Activated naive CD8-positive, alpha-beta T cell treated with anti-CD3 and anti-CD28 coated beads, Interleukin-2, amount 50 U/mL, for 24 hours (primary cell): ENCODE measurements around the gene CACUL1.
"Not testable (repeated sequence)": the region's sequence is repeated elsewhere in the genome, so short reads cannot be mapped to it uniquely, and the experiment has no call there.

Source experiments
- ATAC-seq: fragments of 150-1000 bp; cut with Tn5 transposase; one replicate; pipeline ENCODE4 v1.10.0; 2021
- DNase-seq: peaks from one replicate; pipeline ENCODE4 v3.0.0; 2021
- H3K27ac Mint-ChIP-seq: one replicate; pipeline ENCODE4 v1.8.0; 2021; ENCODE audit warnings: mild to moderate bottlenecking, mixed read lengths
- H3K27me3 Mint-ChIP-seq: one replicate; pipeline ENCODE4 v1.8.0; 2021; ENCODE audit warnings: mixed read lengths
- H3K36me3 Mint-ChIP-seq: one replicate; pipeline ENCODE4 v1.8.0; 2021; ENCODE audit warnings: low read depth, mixed read lengths
- H3K4me1 Mint-ChIP-seq: one replicate; pipeline ENCODE4 v1.8.0; 2021; ENCODE audit warnings: mixed read lengths
- H3K4me3 Mint-ChIP-seq: one replicate; pipeline ENCODE4 v1.8.0; 2021; ENCODE audit warnings: mild to moderate bottlenecking, moderate library complexity, mixed read lengths
- H3K9me3 Mint-ChIP-seq: one replicate; pipeline ENCODE4 v1.8.0; 2021; ENCODE audit warnings: mixed read lengths

The CACUL1 gene

GRCh38 chr10:118669835-118670234 is 84.9 kb downstream of the CACUL1 start:
- DNase-seq (no peak), ATAC-seq (no peak)
- Mint-ChIP-seq H3K27ac (no peak overlapping the region), H3K4me3 (no peak overlapping the region), H3K27me3 (no peaks in the 10 kb centered on the region), H3K9me3 (no peaks in the 10 kb centered on the region), H3K4me1 (peaks cover 16% of the 10 kb centered on the region), H3K36me3 (peaks cover 4% of the 10 kb centered on the region)

- Mint-ChIP-seq H3K9me3 (no peaks in the 10 kb centered on the region), H3K36me3 (peaks cover 4% of the 10 kb centered on the region), H3K4me1 (peaks cover 20% of the 10 kb centered on the region), H3K4me3 (no peak overlapping the region), H3K27me3 (no peaks in the 10 kb centered on the region), H3K27ac (no peak overlapping the region)
- ATAC-seq (no peak), DNase-seq (no peak)
These were observed 85.6 kb downstream of the CACUL1 start for GRCh38 chr10:118669020-118669791.

GRCh38 chr10:118668228-118668952 is 86.4 kb downstream of the CACUL1 start:
- DNase-seq, result no peak
- no peaks in the 10 kb centered on the region for H3K36me3 Mint-ChIP-seq
- no peak overlapping the region for H3K27ac Mint-ChIP-seq
- no peak for ATAC-seq
- peaks cover 26% of the 10 kb centered on the region for H3K4me1 Mint-ChIP-seq
- H3K27me3 Mint-ChIP-seq, result no peaks in the 10 kb centered on the region
- H3K4me3 Mint-ChIP-seq, result no peak overlapping the region
- H3K9me3 Mint-ChIP-seq, result no peaks in the 10 kb centered on the region

GRCh38 chr10:118667732-118668131 is 87.0 kb downstream of the CACUL1 start:
- H3K27me3 Mint-ChIP-seq, result no peaks in the 10 kb centered on the region
- H3K27ac Mint-ChIP-seq, result no peak overlapping the region
- peaks cover 32% of the 10 kb centered on the region for H3K4me1 Mint-ChIP-seq
- H3K36me3 Mint-ChIP-seq, result no peaks in the 10 kb centered on the region
- H3K4me3 Mint-ChIP-seq, result no peak overlapping the region
- ATAC-seq, result no peak
- H3K9me3 Mint-ChIP-seq, result no peaks in the 10 kb centered on the region
- no peak for DNase-seq

- H3K27ac Mint-ChIP-seq, result no peak overlapping the region
- peaks cover 41% of the 10 kb centered on the region for H3K4me1 Mint-ChIP-seq
- H3K9me3 Mint-ChIP-seq, result peaks cover 9% of the 10 kb centered on the region
These were observed 88.4 kb downstream of the CACUL1 start for GRCh38 chr10:118666350-118666749.

GRCh38 chr10:118664321-118664720 is 90.4 kb downstream of the CACUL1 start:
- Mint-ChIP-seq H3K27me3 (no peaks in the 10 kb centered on the region), H3K27ac (no peak overlapping the region), H3K9me3 (peaks cover 12% of the 10 kb centered on the region), H3K4me3 (no peak overlapping the region), H3K36me3 (peaks cover 4% of the 10 kb centered on the region), H3K4me1 (peaks cover 42% of the 10 kb centered on the region)
- ATAC-seq, result no peak
- no peak for DNase-seq

More at GRCh38 chr10:118666350-118666749, 88.4 kb downstream of the CACUL1 start:
- ATAC-seq (no peak), DNase-seq (no peak)
- Mint-ChIP-seq H3K27me3 (no peaks in the 10 kb centered on the region), H3K4me3 (no peak overlapping the region), H3K36me3 (peaks cover 4% of the 10 kb centered on the region)

- H3K27me3 Mint-ChIP-seq, result no peaks in the 10 kb centered on the region
- H3K36me3 Mint-ChIP-seq, result peaks cover 4% of the 10 kb centered on the region
- ATAC-seq (no peak), DNase-seq (no peak)
- H3K27ac Mint-ChIP-seq, result no peak overlapping the region
- H3K9me3 Mint-ChIP-seq, result peaks cover 12% of the 10 kb centered on the region
- H3K4me1 Mint-ChIP-seq, result peaks cover 45% of the 10 kb centered on the region
- H3K4me3 Mint-ChIP-seq, result no peak overlapping the region
These were observed 91.6 kb downstream of the CACUL1 start for GRCh38 chr10:118663176-118663575.

GRCh38 chr10:118662228-118663035 is 92.3 kb downstream of the CACUL1 start:
- ATAC-seq, result no peak
- no peak for DNase-seq
- H3K27ac Mint-ChIP-seq, result no peak overlapping the region
- peaks cover 52% of the 10 kb centered on the region for H3K4me1 Mint-ChIP-seq
- peaks cover 12% of the 10 kb centered on the region for H3K9me3 Mint-ChIP-seq
- no peak overlapping the region for H3K4me3 Mint-ChIP-seq
- no peaks in the 10 kb centered on the region for H3K27me3 Mint-ChIP-seq
- H3K36me3 Mint-ChIP-seq, result peaks cover 4% of the 10 kb centered on the region

GRCh38 chr10:118658762-118659161 is 96.0 kb downstream of the CACUL1 start:
- Mint-ChIP-seq H3K4me3 (no peak overlapping the region), H3K27ac (no peak overlapping the region)
- no peak for ATAC-seq

GRCh38 chr10:118658168-118658567 is 96.6 kb downstream of the CACUL1 start:
- not testable (repeated sequence) for H3K4me3 Mint-ChIP-seq, ATAC-seq, H3K27ac Mint-ChIP-seq, DNase-seq, H3K27me3 Mint-ChIP-seq, H3K36me3 Mint-ChIP-seq
- peaks cover 17% of the 10 kb centered on the region for H3K9me3 Mint-ChIP-seq
- H3K4me1 Mint-ChIP-seq, result peaks cover 49% of the 10 kb centered on the region

More at GRCh38 chr10:118658762-118659161, 96.0 kb downstream of the CACUL1 start:
- Mint-ChIP-seq H3K4me1 (peaks cover 53% of the 10 kb centered on the region), H3K36me3 (peaks cover 4% of the 10 kb centered on the region), H3K9me3 (peaks cover 15% of the 10 kb centered on the region), H3K27me3 (no peaks in the 10 kb centered on the region)
- DNase-seq, result no peak

- H3K4me3 Mint-ChIP-seq, H3K27ac Mint-ChIP-seq, H3K27me3 Mint-ChIP-seq, DNase-seq, ATAC-seq, H3K36me3 Mint-ChIP-seq, H3K4me1 Mint-ChIP-seq: not testable (repeated sequence)
- H3K9me3 Mint-ChIP-seq, result peaks cover 15% of the 10 kb centered on the region
These were observed 109.5 kb downstream of the CACUL1 start for GRCh38 chr10:118645294-118645693.

GRCh38 chr10:118642228-118642627 is 112.5 kb downstream of the CACUL1 start:
- ATAC-seq (no peak), DNase-seq (no peak)
- Mint-ChIP-seq H3K36me3 (no peaks in the 10 kb centered on the region), H3K4me3 (no peak overlapping the region), H3K27me3 (no peaks in the 10 kb centered on the region), H3K4me1 (no peaks in the 10 kb centered on the region), H3K9me3 (peaks cover 13% of the 10 kb centered on the region), H3K27ac (no peak overlapping the region)

- no peak for DNase-seq
- H3K4me1 Mint-ChIP-seq, result no peaks in the 10 kb centered on the region
These were observed 116.1 kb downstream of the CACUL1 start for GRCh38 chr10:118638680-118639079.

GRCh38 chr10:118635674-118636402 is 118.9 kb downstream of the CACUL1 start:
- DNase-seq (no peak), ATAC-seq (no peak)
- Mint-ChIP-seq H3K9me3 (peaks cover 13% of the 10 kb centered on the region), H3K4me1 (no peaks in the 10 kb centered on the region), H3K27ac (no peak overlapping the region), H3K4me3 (no peak overlapping the region), H3K27me3 (no peaks in the 10 kb centered on the region), H3K36me3 (no peaks in the 10 kb centered on the region)

More at GRCh38 chr10:118638680-118639079, 116.1 kb downstream of the CACUL1 start:
- Mint-ChIP-seq H3K27me3 (no peaks in the 10 kb centered on the region), H3K4me3 (no peak overlapping the region), H3K9me3 (peaks cover 13% of the 10 kb centered on the region), H3K27ac (no peak overlapping the region), H3K36me3 (no peaks in the 10 kb centered on the region)
- ATAC-seq, result no peak
